Esophagus mucosa (tissue), 1 donor: ENCODE data around the gene JTB. TPM values are rescaled to one million over a fixed set of nuclear protein-coding genes. Genes with fewer than 3 reads are reported as not detected.

ENCODE experiments used
- ATAC-seq: fragments of 200-7000 bp; cut with Tn5 transposase; one replicate; pipeline ENCODE4 v1.9.1; 2020
- total RNA-seq: library from RNA; stranded (reverse); gene quantifications from one replicate; pipeline ENCODE4 v1.2.4, GENCODE V29; 2023
- donor health status: DM: yes; HTN: yes; CAD: no.

The JTB gene
- total RNA-seq, 1 donor from 2014 or later, result 73.2 TPM

GRCh38 chr1:153953859-153954365 lies 23.6 kb downstream of the JTB start:
- no peak for ATAC-seq

GRCh38 chr1:153951801-153952200 lies 25.7 kb downstream of the JTB start:
- ATAC-seq, result peak; percentile 6

GRCh38 chr1:153951183-153951582 lies 26.3 kb downstream of the JTB start:
- ATAC-seq, result no peak

- ATAC-seq, result peak; percentile 79
Observed at GRCh38 chr1:153946622-153947241, 30.7 kb downstream of the JTB start, which contains the start of gene DENND4B. TSS of gene DENND4B (minus strand) at chr1:153946718. CDS start at chr1:153944374, 2,344 bp downstream.

- peak; percentile 76 for ATAC-seq
Observed at GRCh38 chr1:153945795-153946621, 31.5 kb downstream of the JTB start.

- ATAC-seq, result peak; percentile 32
Observed at GRCh38 chr1:153945131-153945794, 32.2 kb downstream of the JTB start.

- no peak for ATAC-seq
Observed at GRCh38 chr1:153944827-153945117, 32.7 kb downstream of the JTB start.

- ATAC-seq, result no peak
Observed at GRCh38 chr1:153944005-153944826, 33.3 kb downstream of the JTB start.

GRCh38 chr1:153942766-153943549 lies 34.5 kb downstream of the JTB start:
- no peak for ATAC-seq

- ATAC-seq, result no peak
Observed at GRCh38 chr1:153941826-153942725, 35.4 kb downstream of the JTB start.

GRCh38 chr1:153940756-153941155 lies 36.7 kb downstream of the JTB start:
- ATAC-seq, result no peak

- ATAC-seq, result no peak
Observed at GRCh38 chr1:153939476-153939875, 38.0 kb downstream of the JTB start.

GRCh38 chr1:153938996-153939395 lies 38.5 kb downstream of the JTB start:
- ATAC-seq, result no peak

GRCh38 chr1:153937331-153937730 lies 40.1 kb downstream of the JTB start:
- no peak for ATAC-seq

GRCh38 chr1:153936011-153936802 lies 41.3 kb downstream of the JTB start:
- no peak for ATAC-seq

GRCh38 chr1:153934746-153935145 lies 42.7 kb downstream of the JTB start:
- no peak for ATAC-seq

- ATAC-seq, result no peak
Observed at GRCh38 chr1:153933955-153934354, 43.5 kb downstream of the JTB start.

- no peak for ATAC-seq
Observed at GRCh38 chr1:153933430-153933829, 44.0 kb downstream of the JTB start.
